GM12878 (cell line): ENCODE data around the gene CLASP2. TPM values are rescaled to one million over a fixed set of nuclear protein-coding genes. Genes with fewer than 3 reads are reported as not detected.

Experiments used
- ATAC-seq: fragments of 200-7000 bp; cut with Tn5 transposase; 3 replicates; pipeline ENCODE4 v1.9.1; 2020; ENCODE audit warnings: mild to moderate bottlenecking, moderate library complexity
- BruUV-seq: library from RNA; stranded (reverse); fragments of 400-500 nt; replicated peaks from 2 replicates; lab custom pipeline; 2021; lab: Mats Ljungman, UMichigan
- CTCF ChIA-PET: fragments of 300-600 bp; sonication (Branson Sonifier 250); formaldehyde crosslinking; extraction: SDS; loops from one replicate; lab custom pipeline; 2021; ENCODE audit warnings: inconsistent platforms; lab: Yijun Ruan, JAX
- POLR2A ChIA-PET: fragments of 350-600 bp; formaldehyde crosslinking; extraction: SDS; loops from one replicate; lab custom pipeline; 2021; ENCODE audit warnings: inconsistent platforms; lab: Charles Lee
- RAD21 ChIA-PET: fragments of 300-600 bp; sonication (Branson Sonifier 250); formaldehyde crosslinking; loops from one replicate; lab custom pipeline; 2023; ENCODE audit warnings: antibody characterized with exemption; ENCODE audit not compliant: unreplicated experiment; lab: Charles Lee
- SMC1A ChIA-PET: fragments of 300-600 bp; sonication (Branson Sonifier 250); formaldehyde crosslinking; loops from one replicate; lab custom pipeline; 2023; ENCODE audit not compliant: unreplicated experiment, uncharacterized antibody; lab: Charles Lee
- DNase-seq: peaks from one replicate; pipeline ENCODE4 v3.0.0-alpha.2; 2011; ENCODE audit warnings: low read depth, low spot score
- FAIRE-seq: peaks from 3 replicates; lab custom pipeline; 2011; peaks lifted over from hg19 to GRCh38; lab: Jason Lieb, UNC
- H2AFZ ChIP-seq: 2 replicates; pipeline ENCODE4 v1.6.0; 2011; ENCODE audit warnings: low read depth, low read length, control low read depth; ENCODE audit not compliant: control insufficient read depth
- H3K27ac ChIP-seq: 2 replicates; pipeline ENCODE4 v1.5.1; 2011; ENCODE audit warnings: control low read depth; ENCODE audit not compliant: control insufficient read depth, insufficient read depth
- H3K27me3 ChIP-seq, 2 experiments: replicated peaks in 1 of 2; 2 replicates each; pipeline versions ENCODE4 v1.6.0 to v1.6.1; 2011; ENCODE audit warnings: low read length in 1 of 2; ENCODE audit not compliant: control insufficient read depth in 2 of 2, insufficient read depth in 2 of 2
- H3K36me3 ChIP-seq, 2 experiments: 2 replicates each; pipeline ENCODE4 v1.5.1; 2011; ENCODE audit warnings: low read length in 1 of 2; ENCODE audit not compliant: control insufficient read depth in 2 of 2, insufficient read depth in 2 of 2
- H3K4me1 ChIP-seq: 2 replicates; pipeline ENCODE4 v1.6.1; 2011; ENCODE audit warnings: mild to moderate bottlenecking, low read length, moderate library complexity, mixed read lengths; ENCODE audit not compliant: control insufficient read depth, insufficient read depth
- H3K4me2 ChIP-seq: 2 replicates; pipeline ENCODE4 v1.6.0; 2011; ENCODE audit warnings: control low read depth; ENCODE audit not compliant: control insufficient read depth, insufficient read depth
- H3K4me3 ChIP-seq: fragments of 200-600 bp; sonication (generic); 2 replicates; pipeline ENCODE4 v1.5.1; 2016
- H3K79me2 ChIP-seq: 2 replicates; pipeline ENCODE4 v1.6.0; 2011; ENCODE audit warnings: low read length; ENCODE audit not compliant: control insufficient read depth, insufficient read depth
- H3K9ac ChIP-seq: 2 replicates; pipeline ENCODE4 v1.8.0; 2011; ENCODE audit warnings: low read length, control low read depth, mixed read lengths; ENCODE audit not compliant: control insufficient read depth, insufficient read depth
- H3K9me3 ChIP-seq: replicated peaks from 3 replicates; pipeline ENCODE4 v1.5.1; 2011; ENCODE audit warnings: mild to moderate bottlenecking, low read length; ENCODE audit not compliant: control insufficient read depth, insufficient read depth
- H4K20me1 ChIP-seq: 2 replicates; pipeline ENCODE4 v1.6.0; 2011; ENCODE audit not compliant: control insufficient read depth, insufficient read depth
- CBFB ChIP-seq: IDR thresholded peaks from 2 replicates; pipeline ENCODE4 v1.6.1; 2016; ENCODE audit warnings: antibody characterized with exemption, low read depth
- EGR1 ChIP-seq, 2 experiments: IDR thresholded peaks; 1 replicate in 1 of 2; 2 replicates in 1 of 2; pipeline ENCODE4 v1.6.1; 2011 to 2012; ENCODE audit warnings: low read depth in 2 of 2, low read length in 2 of 2, borderline replicate concordance in 1 of 2, mild to moderate bottlenecking in 1 of 2, moderate library complexity in 1 of 2
- JUNB ChIP-seq: IDR thresholded peaks from 2 replicates; pipeline ENCODE4 v1.6.1; 2016; ENCODE audit warnings: antibody characterized with exemption, mild to moderate bottlenecking
- MTA3 ChIP-seq: IDR thresholded peaks from 2 replicates; pipeline ENCODE4 v1.6.1; 2012; ENCODE audit warnings: low read length, inconsistent platforms, borderline replicate concordance
- NR2C2 ChIP-seq: IDR thresholded peaks from 2 replicates; pipeline ENCODE4 v1.6.1; 2011; ENCODE audit warnings: borderline replicate concordance, low read depth; ENCODE audit not compliant: control insufficient read depth, insufficient read length
- SMARCA5 ChIP-seq: fragments of 450-650 bp; IDR thresholded peaks from 2 replicates; pipeline ENCODE4 v1.6.1; 2017; ENCODE audit warnings: mild to moderate bottlenecking
- TCF3 ChIP-seq: IDR thresholded peaks from 2 replicates; pipeline ENCODE4 v1.6.1; 2012; ENCODE audit warnings: low read depth, mild to moderate bottlenecking, low read length, borderline replicate concordance; ENCODE audit not compliant: insufficient read depth
- ZBED1 ChIP-seq: IDR thresholded peaks from 2 replicates; pipeline ENCODE4 v1.6.1; 2016; ENCODE audit warnings: borderline replicate concordance
- WGBS: methylation state at CpG from one replicate; pipeline ENCODE4 v1.1.6; 2016; ENCODE audit warnings: low lambda C conversion rate; ENCODE audit not compliant: insufficient replicate concordance, insufficient coverage; ENCODE audit errors: missing lambda C conversion rate; 5-methylcytosine and 5-hydroxymethylcytosine counted together
- in situ Hi-C: fragments of 300-500 bp; cut with MboI; formaldehyde crosslinking; loops from 9 replicates; pipeline ENCODE4 v1.14.3; 2018; ENCODE audit warnings: mixed read lengths
- intact Hi-C: fragments of 100-400 bp; cut with micrococcal nuclease; formaldehyde crosslinking; loops from one replicate; pipeline ENCODE4 v1.14.2; 2022; ENCODE audit not compliant: unreplicated experiment
- polyA plus RNA-seq, 11 experiments: library from polyadenylated mRNA; depleted of rRNA in 4 of 11; unstranded in 6 of 11; stranded (reverse) in 5 of 11; fragments of >200 nt; fragmentation: Nextera tagmentation in 4 of 11; fragmentation: Illumina TruSeq in 1 of 11; extraction: Ambion mirVana in 4 of 11; extraction: Trizol in 1 of 11; gene quantifications; 1 replicate in 1 of 11; 2 replicates in 10 of 11; pipeline versions ENCODE4 v1.2.1 to v1.2.3, GENCODE V29; 2011 to 2016; ENCODE audit warnings: inconsistent platforms in 2 of 11, missing spikeins in 2 of 11, low read depth in 1 of 11
- total RNA-seq, 4 experiments: library from RNA; depleted of rRNA in 3 of 4; stranded (reverse); fragments of >200 nt in 3 of 4; fragmentation: Illumina TruSeq in 1 of 4; extraction: Trizol in 1 of 4; gene quantifications; 2 replicates each; pipeline versions ENCODE4 v1.2.1 to v1.2.3, GENCODE V29; 2013 to 2021
- TF ChIP-seq, protein P1 (sequence below): fragments of 450-650 bp; IDR thresholded peaks from 2 replicates; pipeline ENCODE4 v1.6.1; 2014; ENCODE audit warnings: mild to moderate bottlenecking
- TF ChIP-seq, protein P2 (sequence below): fragments of 450-650 bp; formaldehyde crosslinking; IDR thresholded peaks from 2 replicates; pipeline ENCODE4 v1.4.0; 2022; ENCODE audit warnings: mild to moderate bottlenecking, moderate library complexity
- TF ChIP-seq, protein P3 (sequence below), 3 experiments: IDR thresholded peaks in 2 of 3; conservative IDR thresholded peaks in 1 of 3; 2 replicates each; pipeline ENCODE4 v1.5.1; 2011; ENCODE audit warnings: low read depth in 3 of 3, low read length in 3 of 3, mild to moderate bottlenecking in 3 of 3, control low read depth in 2 of 3, moderate library complexity in 2 of 3, inconsistent platforms in 1 of 3, mixed read lengths in 1 of 3; ENCODE audit not compliant: control insufficient read depth in 2 of 3, insufficient read depth in 1 of 3; ENCODE audit errors: extremely low read depth in 1 of 3
- TF ChIP-seq, protein P4 (sequence below): IDR thresholded peaks from 2 replicates; pipeline ENCODE4 v1.6.1; 2012; ENCODE audit warnings: low read depth, low read length, improper control_type of control experiment
- TF ChIP-seq, protein P5 (sequence below): fragments of 450-650 bp; IDR thresholded peaks from 2 replicates; pipeline ENCODE4 v1.6.1; 2018; ENCODE audit warnings: mild to moderate bottlenecking, low read depth, moderate library complexity; ENCODE audit not compliant: partially characterized antibody

CLASP2 gene
- total and polyA plus RNA-seq, 10 of the 15 experiments (the other 5 are each of a cell fraction or from before 2014, with no cell fraction given): 4.0 to 38.3 (median 26.8) TPM

DNA sequence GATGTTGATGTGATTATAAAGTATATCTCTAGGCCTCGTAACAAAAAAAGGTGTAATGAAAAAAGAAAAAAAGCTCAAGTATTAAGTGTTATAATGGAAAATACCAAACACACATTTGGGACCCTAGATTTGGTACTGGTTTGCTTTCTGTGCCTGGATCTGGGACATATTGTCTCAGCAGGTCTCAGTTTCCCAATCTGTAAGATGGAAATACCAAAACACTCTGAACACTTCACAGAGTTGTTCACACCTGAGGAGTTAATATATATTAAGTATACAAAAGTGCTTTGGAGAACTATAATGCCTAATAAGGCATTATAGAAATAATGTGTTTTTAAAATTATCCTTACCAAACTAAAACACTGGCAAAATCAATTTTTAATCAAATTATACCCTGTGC, 60.0 kb downstream of the CLASP2 start:
- in situ Hi-C loops (no loop called here), intact Hi-C loops (no loop called here)
- WGBS: 100% methylated on average over 1 of the region's 1 CpG
- Histone ChIP-seq H3K4me2 (peak overlapping the region; percentile 82), H2AFZ (no peak overlapping the region), H3K36me3 (no peaks in the 10 kb centered on the region), H3K9me3 (no peaks in the 10 kb centered on the region), H3K27me3 (no peaks in the 10 kb centered on the region), H4K20me1 (no peaks in the 10 kb centered on the region; the same call in 1 of the 2 replicates), H3K4me1 (peaks cover 4% of the 10 kb centered on the region; the same call in 1 of the 2 replicates), H3K4me3 (no peak overlapping the region), H3K9ac (no peak overlapping the region), H3K79me2 (peaks cover 4% of the 10 kb centered on the region), H3K27ac (no peak overlapping the region)
- ATAC-seq (no peak), FAIRE-seq (no peak), DNase-seq (no peak)
- ChIA-PET CTCF (interaction anchor here (0.5 to 2.7 kb wide), 4 partner anchors 10 to 128 kb away, joined by 3 to 14 read pairs (median 4); no protein-coding TSS in a partner anchor), SMC1A (interaction anchor here (1.1 to 3.0 kb wide), 5 partner anchors 8 to 21 kb away, joined by 3 to 13 read pairs (median 6); no protein-coding TSS in a partner anchor), POLR2A (interaction anchor here (0.6 to 2.7 kb wide), 3 partner anchors 37 to 217 kb away, joined by 3 to 8 read pairs (median 3); partner anchors contain the start of gene UBP1), RAD21 (interaction anchor here (1.0 to 1.7 kb wide), 2 partner anchors 129 to 220 kb away, joined by 3 to 7 read pairs; no protein-coding TSS in a partner anchor)
- BruUV-seq: no TSS peak
- TF ChIP-seq MTA3 (no peak), JUNB (no peak), SMARCA5 (no peak), ZBED1 (no peak), TCF3 (no peak), NR2C2 (no peak), EGR1 (IDR thresholded peaks at IDR 0.05; ENCODE audit: borderline replicate concordance in 1 of 2, low read depth in 2 of 2, low read length in 2 of 2) (no peak), CBFB (no peak)
- TF ChIP-seq, protein P1, sequence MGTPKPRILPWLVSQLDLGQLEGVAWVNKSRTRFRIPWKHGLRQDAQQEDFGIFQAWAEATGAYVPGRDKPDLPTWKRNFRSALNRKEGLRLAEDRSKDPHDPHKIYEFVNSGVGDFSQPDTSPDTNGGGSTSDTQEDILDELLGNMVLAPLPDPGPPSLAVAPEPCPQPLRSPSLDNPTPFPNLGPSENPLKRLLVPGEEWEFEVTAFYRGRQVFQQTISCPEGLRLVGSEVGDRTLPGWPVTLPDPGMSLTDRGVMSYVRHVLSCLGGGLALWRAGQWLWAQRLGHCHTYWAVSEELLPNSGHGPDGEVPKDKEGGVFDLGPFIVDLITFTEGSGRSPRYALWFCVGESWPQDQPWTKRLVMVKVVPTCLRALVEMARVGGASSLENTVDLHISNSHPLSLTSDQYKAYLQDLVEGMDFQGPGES: no peak
- TF ChIP-seq, protein P2, sequence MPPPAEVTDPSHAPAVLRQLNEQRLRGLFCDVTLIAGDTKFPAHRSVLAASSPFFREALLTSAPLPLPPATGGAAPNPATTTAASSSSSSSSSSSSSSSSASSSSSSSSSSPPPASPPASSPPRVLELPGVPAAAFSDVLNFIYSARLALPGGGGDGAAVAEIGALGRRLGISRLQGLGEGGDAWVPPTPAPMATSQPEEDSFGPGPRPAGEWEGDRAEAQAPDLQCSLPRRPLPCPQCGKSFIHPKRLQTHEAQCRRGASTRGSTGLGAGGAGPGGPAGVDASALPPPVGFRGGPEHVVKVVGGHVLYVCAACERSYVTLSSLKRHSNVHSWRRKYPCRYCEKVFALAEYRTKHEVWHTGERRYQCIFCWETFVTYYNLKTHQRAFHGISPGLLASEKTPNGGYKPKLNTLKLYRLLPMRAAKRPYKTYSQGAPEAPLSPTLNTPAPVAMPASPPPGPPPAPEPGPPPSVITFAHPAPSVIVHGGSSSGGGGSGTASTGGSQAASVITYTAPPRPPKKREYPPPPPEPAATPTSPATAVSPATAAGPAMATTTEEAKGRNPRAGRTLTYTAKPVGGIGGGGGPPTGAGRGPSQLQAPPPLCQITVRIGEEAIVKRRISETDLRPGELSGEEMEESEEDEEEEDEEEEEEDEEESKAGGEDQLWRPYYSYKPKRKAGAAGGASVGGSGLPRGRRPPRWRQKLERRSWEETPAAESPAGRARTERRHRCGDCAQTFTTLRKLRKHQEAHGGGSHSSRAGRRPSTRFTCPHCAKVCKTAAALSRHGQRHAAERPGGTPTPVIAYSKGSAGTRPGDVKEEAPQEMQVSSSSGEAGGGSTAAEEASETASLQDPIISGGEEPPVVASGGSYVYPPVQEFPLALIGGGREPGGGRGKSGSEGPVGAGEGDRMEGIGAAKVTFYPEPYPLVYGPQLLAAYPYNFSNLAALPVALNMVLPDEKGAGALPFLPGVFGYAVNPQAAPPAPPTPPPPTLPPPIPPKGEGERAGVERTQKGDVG (CRISPR knock-in tag): no peak
- TF ChIP-seq, protein P3, sequence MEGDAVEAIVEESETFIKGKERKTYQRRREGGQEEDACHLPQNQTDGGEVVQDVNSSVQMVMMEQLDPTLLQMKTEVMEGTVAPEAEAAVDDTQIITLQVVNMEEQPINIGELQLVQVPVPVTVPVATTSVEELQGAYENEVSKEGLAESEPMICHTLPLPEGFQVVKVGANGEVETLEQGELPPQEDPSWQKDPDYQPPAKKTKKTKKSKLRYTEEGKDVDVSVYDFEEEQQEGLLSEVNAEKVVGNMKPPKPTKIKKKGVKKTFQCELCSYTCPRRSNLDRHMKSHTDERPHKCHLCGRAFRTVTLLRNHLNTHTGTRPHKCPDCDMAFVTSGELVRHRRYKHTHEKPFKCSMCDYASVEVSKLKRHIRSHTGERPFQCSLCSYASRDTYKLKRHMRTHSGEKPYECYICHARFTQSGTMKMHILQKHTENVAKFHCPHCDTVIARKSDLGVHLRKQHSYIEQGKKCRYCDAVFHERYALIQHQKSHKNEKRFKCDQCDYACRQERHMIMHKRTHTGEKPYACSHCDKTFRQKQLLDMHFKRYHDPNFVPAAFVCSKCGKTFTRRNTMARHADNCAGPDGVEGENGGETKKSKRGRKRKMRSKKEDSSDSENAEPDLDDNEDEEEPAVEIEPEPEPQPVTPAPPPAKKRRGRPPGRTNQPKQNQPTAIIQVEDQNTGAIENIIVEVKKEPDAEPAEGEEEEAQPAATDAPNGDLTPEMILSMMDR (IDR thresholded peaks at IDR 0.05 in 2 of 3, conservative IDR thresholded peaks at IDR 0.05 in 1 of 3; ENCODE audit: control insufficient read depth in 2 of 3, extremely low read depth in 1 of 3, insufficient read depth in 1 of 3, low read depth in 3 of 3, low read length in 3 of 3): no peak
- TF ChIP-seq, protein P4, sequence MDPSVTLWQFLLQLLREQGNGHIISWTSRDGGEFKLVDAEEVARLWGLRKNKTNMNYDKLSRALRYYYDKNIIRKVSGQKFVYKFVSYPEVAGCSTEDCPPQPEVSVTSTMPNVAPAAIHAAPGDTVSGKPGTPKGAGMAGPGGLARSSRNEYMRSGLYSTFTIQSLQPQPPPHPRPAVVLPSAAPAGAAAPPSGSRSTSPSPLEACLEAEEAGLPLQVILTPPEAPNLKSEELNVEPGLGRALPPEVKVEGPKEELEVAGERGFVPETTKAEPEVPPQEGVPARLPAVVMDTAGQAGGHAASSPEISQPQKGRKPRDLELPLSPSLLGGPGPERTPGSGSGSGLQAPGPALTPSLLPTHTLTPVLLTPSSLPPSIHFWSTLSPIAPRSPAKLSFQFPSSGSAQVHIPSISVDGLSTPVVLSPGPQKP: no peak
- TF ChIP-seq, protein P5, sequence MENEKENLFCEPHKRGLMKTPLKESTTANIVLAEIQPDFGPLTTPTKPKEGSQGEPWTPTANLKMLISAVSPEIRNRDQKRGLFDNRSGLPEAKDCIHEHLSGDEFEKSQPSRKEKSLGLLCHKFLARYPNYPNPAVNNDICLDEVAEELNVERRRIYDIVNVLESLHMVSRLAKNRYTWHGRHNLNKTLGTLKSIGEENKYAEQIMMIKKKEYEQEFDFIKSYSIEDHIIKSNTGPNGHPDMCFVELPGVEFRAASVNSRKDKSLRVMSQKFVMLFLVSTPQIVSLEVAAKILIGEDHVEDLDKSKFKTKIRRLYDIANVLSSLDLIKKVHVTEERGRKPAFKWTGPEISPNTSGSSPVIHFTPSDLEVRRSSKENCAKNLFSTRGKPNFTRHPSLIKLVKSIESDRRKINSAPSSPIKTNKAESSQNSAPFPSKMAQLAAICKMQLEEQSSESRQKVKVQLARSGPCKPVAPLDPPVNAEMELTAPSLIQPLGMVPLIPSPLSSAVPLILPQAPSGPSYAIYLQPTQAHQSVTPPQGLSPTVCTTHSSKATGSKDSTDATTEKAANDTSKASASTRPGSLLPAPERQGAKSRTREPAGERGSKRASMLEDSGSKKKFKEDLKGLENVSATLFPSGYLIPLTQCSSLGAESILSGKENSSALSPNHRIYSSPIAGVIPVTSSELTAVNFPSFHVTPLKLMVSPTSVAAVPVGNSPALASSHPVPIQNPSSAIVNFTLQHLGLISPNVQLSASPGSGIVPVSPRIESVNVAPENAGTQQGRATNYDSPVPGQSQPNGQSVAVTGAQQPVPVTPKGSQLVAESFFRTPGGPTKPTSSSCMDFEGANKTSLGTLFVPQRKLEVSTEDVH: no peak
